ENCODE data around the gene TOB2.

TOB2 gene

GRCh38 chr22:41487037-41487935 is 40.7 kb upstream of the TOB2 start:
- 100% methylated on average over 1 of the region's 8 CpGs for WGBS (ENCODE audit: extremely low coverage, insufficient coverage, insufficient read length)

GRCh38 chr22:41485033-41485432 is 38.4 kb upstream of the TOB2 start:
- Histone ChIP-seq H4K12ac (ENCODE audit: low read depth, low read length) (no peak overlapping the region), H2AFZ (ENCODE audit: insufficient read depth, low read length, poor library complexity) (no peak overlapping the region), H3K23ac (ENCODE audit: low read length) (no peak overlapping the region), H3K36me3 (ENCODE audit: control insufficient read depth in 1 of 2, insufficient read depth in 2 of 2, low read length in 2 of 2) (no peaks in the 10 kb centered on the region), H3K79me1 (ENCODE audit: low read length) (no peaks in the 10 kb centered on the region), H2BK120ac (ENCODE audit: insufficient read depth, low read length, poor library complexity) (no peak overlapping the region), H3K4me2 (ENCODE audit: low read length) (no peak overlapping the region), H4K91ac (ENCODE audit: low read depth, low read length) (no peak overlapping the region), H3K4me3 (ENCODE audit: low read depth, low read length) (no peak overlapping the region), H3K79me2 (ENCODE audit: control insufficient read depth, insufficient read depth, low read length, poor library complexity) (no peaks in the 10 kb centered on the region), H4K8ac (ENCODE audit: low read depth, low read length) (no peak overlapping the region), H2BK5ac (ENCODE audit: low read depth, low read length, poor library complexity) (no peak overlapping the region), H2AK5ac (ENCODE audit: low read length) (no peak overlapping the region), H2BK12ac (ENCODE audit: low read length) (no peak overlapping the region), H3K27me3 (ENCODE audit: insufficient read depth, low read length) (no peaks in the 10 kb centered on the region), H3K18ac (ENCODE audit: low read length) (no peak overlapping the region), H3K9ac (ENCODE audit: low read length) (no peak overlapping the region), H3K9me3 (ENCODE audit: insufficient read depth, low read depth, low read length) (no peaks in the 10 kb centered on the region), H3K27ac (ENCODE audit: low read depth, low read length) (no peak overlapping the region), H3K14ac (ENCODE audit: low read length) (no peak overlapping the region), H3K4ac (ENCODE audit: low read depth, low read length) (no peak overlapping the region), H3K4me1 (ENCODE audit: control insufficient read depth in 1 of 2, insufficient read depth in 2 of 2, low read length in 2 of 2) (peaks cover 0 to 3% of the 10 kb centered on the region in 2 experiments)
- no CpG with 5 or more reads among the region's 7 CpGs for WGBS (ENCODE audit: extremely low coverage, insufficient coverage, insufficient read length)
- DNase-seq = no peak

More at GRCh38 chr22:41487037-41487935, 40.7 kb upstream of the TOB2 start:
- Histone ChIP-seq H3K9ac (ENCODE audit: low read length) (no peak overlapping the region), H2AK5ac (ENCODE audit: low read length) (no peak overlapping the region), H2BK120ac (ENCODE audit: insufficient read depth, low read length, poor library complexity) (no peak overlapping the region), H2AFZ (ENCODE audit: insufficient read depth, low read length, poor library complexity) (no peak overlapping the region), H3K18ac (ENCODE audit: low read length) (no peak overlapping the region), H3K79me1 (ENCODE audit: low read length) (no peaks in the 10 kb centered on the region), H3K4ac (ENCODE audit: low read depth, low read length) (no peak overlapping the region), H3K4me1 (ENCODE audit: control insufficient read depth in 1 of 2, insufficient read depth in 2 of 2, low read length in 2 of 2) (peaks cover 2 to 3% of the 10 kb centered on the region in 2 experiments), H4K91ac (ENCODE audit: low read depth, low read length) (no peak overlapping the region), H2BK12ac (ENCODE audit: low read length) (no peak overlapping the region), H2BK5ac (ENCODE audit: low read depth, low read length, poor library complexity) (no peak overlapping the region), H3K14ac (ENCODE audit: low read length) (no peak overlapping the region), H3K4me2 (ENCODE audit: low read length) (no peak overlapping the region), H3K79me2 (ENCODE audit: control insufficient read depth, insufficient read depth, low read length, poor library complexity) (no peaks in the 10 kb centered on the region), H3K36me3 (ENCODE audit: control insufficient read depth in 1 of 2, insufficient read depth in 2 of 2, low read length in 2 of 2) (no peaks in the 10 kb centered on the region), H3K9me3 (ENCODE audit: insufficient read depth, low read depth, low read length) (no peaks in the 10 kb centered on the region), H3K27me3 (ENCODE audit: insufficient read depth, low read length) (no peaks in the 10 kb centered on the region), H4K12ac (ENCODE audit: low read depth, low read length) (no peak overlapping the region), H4K8ac (ENCODE audit: low read depth, low read length) (no peak overlapping the region), H3K4me3 (ENCODE audit: low read depth, low read length) (no peak overlapping the region), H3K23ac (ENCODE audit: low read length) (no peak overlapping the region), H3K27ac (ENCODE audit: low read depth, low read length) (no peak overlapping the region)
- no peak for DNase-seq

GRCh38 chr22:41482319-41482935 is 35.8 kb upstream of the TOB2 start:
- Histone ChIP-seq H2BK12ac (ENCODE audit: low read length) (no peak overlapping the region), H4K8ac (ENCODE audit: low read depth, low read length) (no peak overlapping the region), H2AK5ac (ENCODE audit: low read length) (no peak overlapping the region), H4K91ac (ENCODE audit: low read depth, low read length) (no peak overlapping the region), H3K27ac (ENCODE audit: low read depth, low read length) (no peak overlapping the region), H3K27me3 (ENCODE audit: insufficient read depth, low read length) (no peaks in the 10 kb centered on the region), H3K9ac (ENCODE audit: low read length) (no peak overlapping the region), H3K4me1 (ENCODE audit: control insufficient read depth in 1 of 2, insufficient read depth in 2 of 2, low read length in 2 of 2) (peaks cover 0 to 3% of the 10 kb centered on the region in 2 experiments), H3K79me2 (ENCODE audit: control insufficient read depth, insufficient read depth, low read length, poor library complexity) (no peaks in the 10 kb centered on the region), H3K23ac (ENCODE audit: low read length) (no peak overlapping the region), H3K4me2 (ENCODE audit: low read length) (no peak overlapping the region), H3K4ac (ENCODE audit: low read depth, low read length) (no peak overlapping the region), H3K18ac (ENCODE audit: low read length) (peak overlapping the region; percentile 18), H3K36me3 (ENCODE audit: control insufficient read depth in 1 of 2, insufficient read depth in 2 of 2, low read length in 2 of 2) (peaks cover 0 to 2% of the 10 kb centered on the region in 2 experiments), H3K14ac (ENCODE audit: low read length) (no peak overlapping the region), H2BK120ac (ENCODE audit: insufficient read depth, low read length, poor library complexity) (no peak overlapping the region), H2AFZ (ENCODE audit: insufficient read depth, low read length, poor library complexity) (no peak overlapping the region), H3K79me1 (ENCODE audit: low read length) (no peaks in the 10 kb centered on the region), H2BK5ac (ENCODE audit: low read depth, low read length, poor library complexity) (no peak overlapping the region), H3K9me3 (ENCODE audit: insufficient read depth, low read depth, low read length) (no peaks in the 10 kb centered on the region), H4K12ac (ENCODE audit: low read depth, low read length) (no peak overlapping the region), H3K4me3 (ENCODE audit: low read depth, low read length) (no peak overlapping the region)
- no CpG with 5 or more reads among the region's 2 CpGs for WGBS (ENCODE audit: extremely low coverage, insufficient coverage, insufficient read length)
- DNase-seq = no peak

- Histone ChIP-seq H3K4me1 (ENCODE audit: control insufficient read depth in 1 of 2, insufficient read depth in 2 of 2, low read length in 2 of 2) (peaks cover 0 to 3% of the 10 kb centered on the region in 2 experiments), H2BK12ac (ENCODE audit: low read length) (no peak overlapping the region), H4K8ac (ENCODE audit: low read depth, low read length) (no peak overlapping the region), H3K18ac (ENCODE audit: low read length) (peak overlapping the region; percentile 18), H3K27me3 (ENCODE audit: insufficient read depth, low read length) (no peaks in the 10 kb centered on the region), H3K14ac (ENCODE audit: low read length) (no peak overlapping the region), H3K4me2 (ENCODE audit: low read length) (no peak overlapping the region), H2BK120ac (ENCODE audit: insufficient read depth, low read length, poor library complexity) (no peak overlapping the region), H3K79me1 (ENCODE audit: low read length) (no peaks in the 10 kb centered on the region), H3K9ac (ENCODE audit: low read length) (no peak overlapping the region), H3K4me3 (ENCODE audit: low read depth, low read length) (no peak overlapping the region), H2AK5ac (ENCODE audit: low read length) (no peak overlapping the region), H3K27ac (ENCODE audit: low read depth, low read length) (no peak overlapping the region), H2BK5ac (ENCODE audit: low read depth, low read length, poor library complexity) (no peak overlapping the region), H3K36me3 (ENCODE audit: control insufficient read depth in 1 of 2, insufficient read depth in 2 of 2, low read length in 2 of 2) (peaks cover 0 to 3% of the 10 kb centered on the region in 2 experiments), H2AFZ (ENCODE audit: insufficient read depth, low read length, poor library complexity) (no peak overlapping the region), H4K12ac (ENCODE audit: low read depth, low read length) (no peak overlapping the region), H3K9me3 (ENCODE audit: insufficient read depth, low read depth, low read length) (no peaks in the 10 kb centered on the region), H3K23ac (ENCODE audit: low read length) (no peak overlapping the region), H3K4ac (ENCODE audit: low read depth, low read length) (peak overlapping the region; percentile 49), H3K79me2 (ENCODE audit: control insufficient read depth, insufficient read depth, low read length, poor library complexity) (no peaks in the 10 kb centered on the region), H4K91ac (ENCODE audit: low read depth, low read length) (no peak overlapping the region)
- WGBS (ENCODE audit: extremely low coverage, insufficient coverage, insufficient read length) = no CpG with 5 or more reads among the region's 5 CpGs
- no peak for DNase-seq
These were observed 35.3 kb upstream of the TOB2 start for GRCh38 chr22:41481925-41482318.

Measured in trophoblast cell (in vitro differentiated cells and primary cell).